Lung (tissue), 12 donors: ENCODE measurements around the gene MYO19. TPM values are rescaled to one million over a fixed set of nuclear protein-coding genes. Genes with fewer than 3 reads are reported as not detected.
A peak's percentile ranks its signal among the peaks of the same experiment; 100 is the strongest.

Source experiments
- ATAC-seq: fragments of 200-7000 bp; cut with Tn5 transposase; one replicate; pipeline ENCODE4 v1.9.1; 2020; ENCODE audit warnings: moderate number of reproducible peaks; ENCODE audit not compliant: insufficient read depth, low FRiP score
- DNase-seq, 3 donors: peaks; one replicate each; pipeline ENCODE4 v3.0.0-alpha.2; 2013 to 2017
- H3K27ac ChIP-seq, 2 donors: one replicate each; pipeline ENCODE4 v1.5.1; 2013; ENCODE audit warnings: mild to moderate bottlenecking in 2 of 2, moderate library complexity in 2 of 2, control low read depth in 1 of 2, inconsistent platforms in 1 of 2, low read depth in 1 of 2, low read length in 1 of 2
- H3K27me3 ChIP-seq, 3 donors: one replicate each; pipeline ENCODE4 v1.5.1; 2013; ENCODE audit warnings: low read length in 2 of 3; ENCODE audit not compliant: control insufficient read depth in 3 of 3, insufficient read depth in 3 of 3
- H3K36me3 ChIP-seq, 4 donors: one replicate each; pipeline ENCODE4 v1.5.1; 2013; ENCODE audit warnings: low read length in 4 of 4, mild to moderate bottlenecking in 1 of 4, moderate library complexity in 1 of 4; ENCODE audit not compliant: control insufficient read depth in 4 of 4, insufficient read depth in 4 of 4
- H3K4me1 ChIP-seq, 5 donors: one replicate each; pipeline ENCODE4 v1.5.1; 2013; ENCODE audit warnings: low read length in 5 of 5, mild to moderate bottlenecking in 2 of 5, moderate library complexity in 1 of 5; ENCODE audit not compliant: control insufficient read depth in 5 of 5, insufficient read depth in 5 of 5
- H3K4me3 ChIP-seq: one replicate; pipeline ENCODE4 v1.5.1; 2013; ENCODE audit warnings: mild to moderate bottlenecking, control low read depth, moderate library complexity
- H3K9ac ChIP-seq, 2 donors: one replicate each; pipeline ENCODE4 v1.5.1; 2013; ENCODE audit warnings: low read length in 2 of 2, control low read depth in 1 of 2; ENCODE audit not compliant: insufficient read depth in 1 of 2
- H3K9me3 ChIP-seq, 4 donors: one replicate each; pipeline ENCODE4 v1.5.1; 2013; ENCODE audit warnings: low read length in 3 of 4, mild to moderate bottlenecking in 1 of 4, moderate library complexity in 1 of 4; ENCODE audit not compliant: control insufficient read depth in 4 of 4, insufficient read depth in 3 of 4
- CTCF ChIP-seq: IDR thresholded peaks from 2 replicates; pipeline ENCODE4 v1.5.1; 2012; ENCODE audit warnings: mild to moderate bottlenecking; ENCODE audit errors: control extremely low read depth, extremely low read depth
- WGBS, 2 donors: extraction: QIAGEN DNeasy Blood & Tissue Kit; methylation state at CpG; one replicate each; pipeline ENCODE4 v1.1.7; 2013; 5-methylcytosine and 5-hydroxymethylcytosine counted together
- polyA plus RNA-seq, 2 donors: library from polyadenylated mRNA; stranded (reverse); fragments of 200-250 nt; gene quantifications; one replicate each; pipeline ENCODE4 v1.2.1, GENCODE V29; 2013
- total RNA-seq, 2 donors: library from RNA; depleted of rRNA in 1 of 2; stranded (reverse); fragments of >200 nt in 1 of 2; gene quantifications; one replicate each; pipeline ENCODE4 v1.2.1, GENCODE V29; 2014 to 2021
- donor health status: control.
- donor health status: control.
- donor health status: Bipolar disorder and iron deficiency.
- donor health status: healthy.
- donor health status: DM: yes; HTN: yes; CAD: no.

Gene MYO19
- total and polyA plus RNA-seq, 4 donors, result 26.5 to 66.6 (median 35.0) TPM

- TF ChIP-seq CTCF, result no peak
- Histone ChIP-seq H3K36me3 (peaks cover 0 to 4% (median 1%) of the 10 kb centered on the region in 4 donors), H3K9ac (peak overlapping the region; percentile 97 to 99), H3K4me3 (peak overlapping the region; percentile 96), H3K9me3 (no peaks in the 10 kb centered on the region), H3K4me1 (peaks cover 0 to 30% (median 3%) of the 10 kb centered on the region in 5 donors), H3K27ac (peak overlapping the region; percentile 99 to 100), H3K27me3 (no peaks in the 10 kb centered on the region)
- no peak for ATAC-seq
- DNase-seq, result peak in 1 of 3 donors; percentile 65
- WGBS, 2 donors, result 0% methylated on average over 10 of the region's 10 CpGs
These were observed 9.3 kb upstream of the MYO19 start for GRCh38 chr17:36544044-36544306.

- ATAC-seq (no peak), DNase-seq (no peak)
- Histone ChIP-seq H3K9me3 (no peaks in the 10 kb centered on the region), H3K9ac (no peak overlapping the region), H3K4me1 (peaks cover 0 to 27% (median 3%) of the 10 kb centered on the region in 5 donors), H3K27me3 (no peaks in the 10 kb centered on the region), H3K27ac (no peak overlapping the region), H3K4me3 (no peak overlapping the region), H3K36me3 (peaks cover 0 to 4% (median 1%) of the 10 kb centered on the region in 4 donors)
- WGBS, 2 donors, result 96 to 97% methylated on average over 15 of the region's 15 CpGs
- no peak for TF ChIP-seq CTCF
These were observed 8.1 kb upstream of the MYO19 start for GRCh38 chr17:36542755-36543154.

- Histone ChIP-seq H3K27ac (no peak overlapping the region), H3K9me3 (no peaks in the 10 kb centered on the region), H3K4me1 (peaks cover 0 to 8% (median 3%) of the 10 kb centered on the region in 5 donors), H3K27me3 (no peaks in the 10 kb centered on the region), H3K36me3 (peaks cover 0 to 5% (median 3%) of the 10 kb centered on the region in 4 donors), H3K4me3 (no peak overlapping the region), H3K9ac (no peak overlapping the region)
- ATAC-seq, result no peak
- DNase-seq, result no peak
- WGBS, 2 donors, result 96 to 99% methylated on average over 3 of the region's 3 CpGs
- no peak for TF ChIP-seq CTCF
These were observed 6.0 kb upstream of the MYO19 start for GRCh38 chr17:36540696-36541095.

- H3K4me1 ChIP-seq, result peaks cover 0 to 10% (median 3%) of the 10 kb centered on the region in 5 donors
- DNase-seq (no peak), ATAC-seq (peak; percentile 5)
- peak overlapping the region; percentile 92 to 98 for H3K27ac ChIP-seq
- no peaks in the 10 kb centered on the region for H3K27me3 ChIP-seq
- TF ChIP-seq CTCF, result no peak
- H3K9ac ChIP-seq, result no peak overlapping the region
- H3K4me3 ChIP-seq, result peak overlapping the region; percentile 60
- 10% methylated on average over 15 of the region's 15 CpGs for WGBS, 2 donors
- H3K36me3 ChIP-seq, result peaks cover 4 to 10% (median 9%) of the 10 kb centered on the region in 4 donors
- no peaks in the 10 kb centered on the region for H3K9me3 ChIP-seq
These were observed 1.0 kb upstream of the MYO19 start for GRCh38 chr17:36535669-36536081.
